GM21619 (cell line): Measurements from ENCODE around the gene CDKN2B.

Experiments used
- ATAC-seq: cut with Tn5 transposase; IDR thresholded peaks from one replicate; pipeline ENCODE4 v1.9.1; 2021; ENCODE audit not compliant: unreplicated experiment

CDKN2B gene

DNA sequence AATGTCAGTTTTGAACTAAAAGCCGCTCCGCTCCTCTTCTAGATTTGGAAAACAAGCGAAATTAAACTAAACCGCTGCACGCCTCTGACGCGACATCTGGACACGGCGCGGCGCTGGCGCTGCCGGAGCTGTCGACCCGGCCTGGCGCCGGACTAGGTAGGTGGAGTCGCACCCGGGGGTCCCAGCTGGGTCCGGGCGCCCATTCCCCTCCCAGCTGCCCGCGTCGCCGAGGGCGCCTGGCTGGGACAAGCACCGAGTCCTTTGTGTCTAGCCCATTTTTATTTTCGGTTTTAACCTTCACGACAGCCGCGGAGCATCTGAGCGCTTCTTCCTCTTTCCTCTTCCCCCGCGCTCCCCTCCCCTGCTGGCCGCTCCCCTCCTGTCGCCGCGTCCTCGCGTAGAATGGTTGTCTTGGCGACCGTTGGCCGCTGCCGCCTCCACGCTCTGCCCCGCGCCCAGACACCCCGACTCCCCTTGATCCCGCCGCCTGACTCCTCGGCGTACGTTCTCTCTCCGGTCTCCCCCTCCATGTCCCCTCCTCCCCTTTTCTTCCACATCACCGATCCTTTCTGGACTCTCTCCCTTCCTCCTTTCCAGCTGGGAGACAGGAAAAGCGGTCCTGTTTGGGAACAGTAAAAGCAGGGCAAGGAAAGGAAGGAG is 14.0 kb downstream of the CDKN2B start:
- peak; percentile 85 for ATAC-seq

DNA sequence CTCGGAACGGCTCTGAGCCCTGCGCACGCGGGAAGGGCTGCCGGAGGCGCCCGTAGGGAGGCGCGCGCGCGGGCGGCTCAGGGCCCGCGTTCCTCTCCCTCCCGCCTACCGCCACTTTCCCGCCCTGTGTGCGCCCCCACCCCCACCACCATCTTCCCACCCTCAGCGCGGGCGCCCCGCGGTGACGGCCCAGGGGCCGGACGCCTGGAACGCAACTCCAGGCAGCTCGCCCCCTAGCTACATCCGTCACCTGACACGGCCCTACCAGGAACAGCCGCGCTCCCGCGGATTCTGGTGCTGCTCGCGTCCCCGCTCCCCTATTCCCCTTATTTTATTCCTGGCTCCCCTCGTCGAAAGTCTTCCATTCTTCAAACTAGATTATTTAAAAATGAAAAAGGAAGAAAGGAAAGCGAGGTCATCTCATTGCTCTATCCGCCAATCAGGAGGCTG is 14.5 kb downstream of the CDKN2B start, which contains the start of gene CDKN2B-AS1:
CDKN2B-AS1 (plus strand) TSS at position 236 of the 450 bp plus-strand sequence.
- peak; percentile 38 for ATAC-seq

DNA sequence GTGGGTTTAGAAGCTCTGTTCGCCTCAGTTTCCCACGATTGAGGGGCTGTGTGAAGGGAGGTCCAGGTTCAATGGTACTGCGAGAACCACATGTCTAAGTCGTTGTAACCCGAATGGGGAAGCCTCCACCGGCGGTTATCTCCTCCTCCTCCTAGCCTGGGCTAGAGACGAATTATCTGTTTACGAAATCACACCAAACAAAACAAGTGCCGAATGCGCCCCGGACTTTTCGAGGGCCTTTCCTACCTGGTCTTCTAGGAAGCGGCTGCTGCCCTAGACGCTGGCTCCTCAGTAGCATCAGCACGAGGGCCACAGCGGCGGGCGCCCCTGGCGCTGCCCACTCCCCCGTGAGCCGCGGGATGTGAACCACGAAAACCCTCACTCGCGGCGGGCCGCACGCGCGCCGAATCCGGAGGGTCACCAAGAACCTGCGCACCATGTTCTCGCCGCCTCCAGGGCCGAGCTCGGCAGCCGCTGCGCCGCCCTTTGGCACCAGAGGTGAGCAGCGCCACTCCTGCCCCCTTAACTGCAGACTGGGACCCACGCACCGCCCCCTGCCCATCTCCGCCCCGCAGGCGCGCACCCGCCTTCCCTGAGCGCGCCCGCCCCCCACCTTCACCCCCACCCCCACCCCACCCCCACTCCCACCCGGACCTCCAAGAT is 15.1 kb downstream of the CDKN2B start, which contains the start of gene CDKN2A:
CDKN2A (minus strand) TSS at position 500 of the 663 bp plus-strand sequence.
- ATAC-seq, result peak; percentile 31

DNA sequence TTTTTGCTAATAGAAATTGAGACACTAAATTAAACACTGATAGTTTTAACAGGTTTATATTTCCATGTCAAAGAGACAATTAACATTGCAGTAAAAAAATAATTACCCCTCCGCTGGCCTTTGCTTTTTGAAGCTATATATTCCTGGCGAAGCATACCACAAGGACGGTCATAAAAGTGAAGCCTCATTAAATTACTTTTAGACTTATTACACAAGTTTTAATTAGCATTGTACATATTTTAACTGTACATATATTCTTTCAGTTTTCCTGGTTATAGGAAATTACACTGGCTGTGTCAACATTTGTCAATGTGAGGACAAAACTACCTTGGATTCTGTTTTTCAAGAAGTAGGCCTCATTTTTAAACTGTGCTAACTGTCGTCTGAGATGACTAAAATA is 16.1 kb downstream of the CDKN2B start:
- no peak for ATAC-seq

DNA sequence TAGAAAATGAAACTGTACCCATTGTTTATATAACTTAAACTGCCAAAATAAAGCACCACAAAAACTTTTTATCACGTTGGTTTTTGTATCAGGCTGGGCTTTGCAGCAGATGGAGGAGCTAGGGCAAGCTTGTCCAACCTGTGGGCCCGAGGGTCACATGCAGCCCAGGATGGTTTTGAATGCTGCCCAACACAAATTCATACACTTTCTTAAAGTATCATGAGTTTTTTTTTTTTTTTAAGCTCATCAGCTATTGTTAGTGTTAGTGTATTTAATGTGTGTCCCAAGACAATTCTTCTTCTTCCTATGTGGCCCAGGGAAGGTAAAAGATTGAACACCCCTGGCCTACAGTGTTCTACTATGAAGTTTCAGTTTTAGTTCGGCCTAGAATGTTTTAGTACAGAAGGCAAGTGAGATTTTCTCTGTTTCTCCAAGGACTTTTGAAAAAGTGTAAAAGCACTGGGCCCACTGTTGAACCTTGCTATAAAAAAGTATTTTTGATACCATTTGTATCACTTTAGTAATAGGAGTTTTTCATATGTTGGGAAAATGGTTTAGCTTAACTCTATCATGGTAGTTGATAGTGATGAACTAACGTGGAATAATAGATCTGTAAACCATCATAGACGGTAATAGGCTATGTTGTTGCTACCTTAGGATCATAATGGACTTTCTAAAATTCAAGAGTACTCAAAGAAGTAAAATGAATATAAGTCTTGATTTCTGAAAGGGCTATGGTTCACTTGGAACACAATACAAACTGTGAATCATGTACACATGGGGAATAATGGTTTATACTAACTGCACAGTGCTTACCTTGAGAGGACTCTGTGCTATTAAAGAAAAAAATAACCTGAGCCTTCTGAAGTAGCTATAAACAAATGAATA is 17.8 kb downstream of the CDKN2B start:
- ATAC-seq, result no peak

DNA sequence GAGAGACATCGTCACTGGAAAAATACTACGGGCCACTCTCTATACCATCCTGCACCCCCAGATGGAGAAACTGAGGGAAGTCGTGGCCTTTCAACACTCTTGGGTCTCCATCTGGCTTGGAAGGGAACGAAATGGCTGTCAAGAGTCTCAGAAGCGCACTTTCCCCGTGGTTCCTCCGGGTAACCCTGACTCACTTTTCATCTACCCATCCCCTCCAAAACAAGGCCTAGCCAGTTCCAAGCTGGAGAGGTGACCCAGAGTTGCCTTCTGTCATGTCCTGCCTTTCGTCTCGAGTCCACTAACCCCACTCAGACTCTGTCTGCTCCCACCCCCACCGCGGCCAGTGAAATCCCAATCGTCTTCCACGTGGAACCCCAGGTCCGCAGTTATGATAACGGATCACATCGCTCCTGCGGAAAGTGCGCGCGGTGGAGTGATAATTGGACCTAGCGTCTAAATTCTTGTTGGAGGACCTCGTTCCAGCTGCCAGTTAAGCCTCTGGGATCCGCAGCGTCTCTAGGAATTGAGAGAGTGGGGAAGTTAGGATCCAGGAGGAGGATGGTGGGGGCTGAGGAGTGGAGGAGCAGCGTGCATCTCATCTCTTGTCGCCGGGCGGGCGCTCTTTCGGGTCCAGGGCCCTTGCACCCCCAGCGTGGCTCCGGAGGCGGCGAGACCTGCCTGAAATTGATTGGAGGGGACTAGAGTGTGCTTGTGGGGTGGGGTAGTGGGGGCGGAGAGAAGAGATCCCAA is 19.5 kb downstream of the CDKN2B start:
- no peak for ATAC-seq

DNA sequence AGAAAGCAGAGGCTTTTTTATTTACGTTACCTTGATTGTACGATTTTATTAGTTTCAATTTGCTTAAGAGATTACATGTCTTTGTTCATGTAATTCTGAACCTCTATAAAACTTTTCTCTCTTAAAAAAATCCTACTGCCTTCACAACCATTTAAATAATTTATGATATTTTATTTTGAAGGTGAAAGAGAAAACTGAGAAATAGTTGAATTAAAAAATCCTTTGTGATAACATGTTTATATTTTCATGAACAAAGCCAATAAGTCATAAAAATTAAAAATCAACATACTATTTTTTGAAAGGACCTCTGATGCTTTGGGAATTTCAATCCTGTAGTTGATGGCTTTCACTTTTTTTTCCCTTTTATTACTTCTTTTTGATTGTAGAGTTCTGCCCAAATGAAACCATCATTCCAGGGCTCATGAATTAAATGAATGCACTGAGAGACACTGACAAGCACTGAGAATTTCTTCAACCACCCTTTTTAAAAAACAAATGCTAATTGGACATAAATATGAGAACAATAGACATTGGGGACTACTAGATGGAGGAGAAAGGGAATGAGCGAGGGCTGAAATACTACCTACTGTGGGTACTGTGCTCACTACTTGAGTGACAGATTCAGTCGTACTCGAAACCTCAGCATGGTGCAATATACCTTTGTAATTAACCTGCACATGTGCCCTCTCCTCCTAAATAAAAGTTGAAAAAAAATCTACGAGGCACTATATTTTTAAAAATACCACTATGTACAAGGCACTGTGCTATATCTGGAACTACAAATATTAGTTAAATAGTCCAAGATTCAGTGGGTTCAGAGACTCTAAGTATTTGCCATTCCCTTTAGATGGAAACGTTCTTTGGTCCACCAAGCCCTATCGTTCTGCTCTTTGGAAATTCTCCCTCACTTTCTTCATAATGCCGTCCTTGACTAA is 20.8 kb downstream of the CDKN2B start:
- no peak for ATAC-seq

DNA sequence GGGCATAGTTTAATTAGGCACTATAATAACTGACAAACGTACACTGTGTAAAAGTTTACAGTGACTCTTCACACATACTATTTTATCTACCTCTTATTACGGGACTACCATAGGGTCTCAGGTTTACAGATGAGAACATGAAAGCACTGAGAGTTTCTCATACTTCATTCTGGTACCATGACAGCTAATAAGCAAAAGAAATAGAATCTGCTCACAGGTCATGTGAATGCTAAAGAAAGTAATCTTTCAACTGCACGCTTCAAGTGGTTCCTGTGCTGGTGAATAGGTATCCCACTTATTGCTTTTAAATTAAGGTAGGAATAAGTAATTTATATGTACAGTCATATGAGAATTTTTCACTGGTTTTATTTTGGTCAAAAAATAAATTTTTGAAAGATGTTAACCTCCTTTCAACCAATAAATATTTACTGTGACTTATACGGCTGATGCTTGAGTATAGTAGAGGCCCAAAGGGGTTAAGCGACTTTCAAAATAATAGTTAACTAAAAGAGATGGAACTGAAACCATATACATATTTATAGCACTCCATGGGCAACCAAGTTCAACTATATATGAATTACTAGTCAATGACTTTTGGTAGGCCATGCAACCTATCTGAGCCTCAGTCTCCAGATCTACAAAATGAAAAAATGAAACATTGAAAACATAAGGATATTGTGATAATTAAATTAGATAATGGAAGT is 23.0 kb downstream of the CDKN2B start:
- ATAC-seq, result peak; percentile 60

DNA sequence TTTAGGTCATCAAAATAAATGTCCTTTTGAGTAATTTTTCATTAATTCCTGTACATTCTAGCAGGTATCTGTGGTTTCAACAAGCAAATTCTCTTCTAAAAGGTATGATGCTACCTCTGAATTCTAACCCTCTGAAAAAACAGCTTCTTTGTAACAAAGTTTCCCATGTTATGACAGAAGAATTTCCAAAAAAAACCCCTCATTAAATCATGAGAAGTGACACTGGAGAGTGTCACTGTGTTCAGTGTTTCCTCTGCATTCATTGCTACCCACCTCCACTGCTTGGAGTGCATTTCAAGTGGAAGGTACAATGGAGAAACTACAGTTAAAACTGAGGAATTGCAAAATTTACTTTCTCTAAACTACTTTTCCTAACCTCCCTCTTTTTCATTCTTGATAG is 25.0 kb downstream of the CDKN2B start:
- no peak for ATAC-seq

DNA sequence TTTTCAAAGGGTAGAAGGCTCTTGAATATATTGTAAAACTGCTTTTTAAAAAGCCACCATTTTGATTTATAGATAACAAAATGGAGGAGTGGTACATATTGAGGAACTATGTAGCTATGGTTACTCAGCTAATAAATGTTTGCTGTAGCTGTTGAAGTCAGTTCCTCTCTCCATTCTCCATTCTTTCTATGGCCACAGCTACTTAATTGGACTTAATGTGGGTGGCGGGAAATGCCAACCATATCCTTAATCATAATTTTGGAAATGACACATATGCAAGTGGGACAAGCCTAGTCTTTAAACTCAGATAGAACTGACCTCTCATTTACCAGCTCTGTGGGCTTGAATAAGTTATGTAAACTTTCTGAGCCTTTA is 25.6 kb downstream of the CDKN2B start:
- ATAC-seq, result no peak

DNA sequence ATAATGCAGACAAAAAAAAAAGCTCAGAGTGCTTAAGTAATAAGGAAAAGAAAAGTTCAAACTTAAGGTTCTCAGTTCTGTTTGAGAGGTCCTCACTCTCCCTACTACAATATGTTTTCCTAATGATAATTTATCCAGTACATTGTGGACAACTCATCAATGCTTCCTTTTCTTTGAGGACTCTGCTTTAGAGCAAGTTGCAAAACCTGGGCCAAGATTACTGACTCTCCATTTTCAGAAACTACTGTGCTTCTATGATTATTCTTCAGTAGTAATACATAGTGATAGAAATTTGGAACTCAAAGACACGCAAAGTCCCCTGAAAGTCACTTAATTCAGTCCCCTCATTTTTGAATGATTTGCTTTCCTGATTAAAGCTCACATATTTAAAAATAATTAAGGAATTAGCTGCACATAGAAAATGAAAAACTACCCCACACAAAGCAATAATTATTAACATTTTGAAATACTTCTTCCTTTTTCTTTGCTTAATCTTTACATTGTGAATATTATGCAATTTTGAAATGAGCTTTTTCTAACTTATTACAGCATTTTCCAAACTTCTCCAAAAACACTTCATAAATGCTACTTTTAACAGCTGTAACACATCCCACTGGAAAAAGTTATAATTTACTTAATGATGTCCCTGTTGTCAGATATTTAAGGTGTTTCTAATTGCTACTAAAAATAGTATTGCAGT is 26.1 kb downstream of the CDKN2B start:
- ATAC-seq, result no peak

DNA sequence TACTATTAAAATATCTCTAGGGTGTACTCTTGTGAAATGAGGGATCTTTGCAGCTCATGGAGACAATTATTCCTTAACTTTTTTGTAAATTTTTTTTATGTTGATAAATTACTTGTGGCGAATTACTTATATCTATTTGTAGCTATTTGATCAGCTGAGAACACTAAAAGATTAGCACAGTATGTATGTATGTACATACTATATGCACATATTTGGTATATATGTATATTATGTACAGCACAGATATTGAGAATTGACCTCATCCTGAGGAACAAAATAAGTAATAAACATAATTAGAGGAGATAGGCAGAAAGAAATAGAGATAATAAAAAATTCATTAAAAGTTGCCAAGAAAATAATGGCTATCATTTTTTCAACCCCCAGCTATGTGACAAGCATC is 26.7 kb downstream of the CDKN2B start:
- no peak for ATAC-seq

DNA sequence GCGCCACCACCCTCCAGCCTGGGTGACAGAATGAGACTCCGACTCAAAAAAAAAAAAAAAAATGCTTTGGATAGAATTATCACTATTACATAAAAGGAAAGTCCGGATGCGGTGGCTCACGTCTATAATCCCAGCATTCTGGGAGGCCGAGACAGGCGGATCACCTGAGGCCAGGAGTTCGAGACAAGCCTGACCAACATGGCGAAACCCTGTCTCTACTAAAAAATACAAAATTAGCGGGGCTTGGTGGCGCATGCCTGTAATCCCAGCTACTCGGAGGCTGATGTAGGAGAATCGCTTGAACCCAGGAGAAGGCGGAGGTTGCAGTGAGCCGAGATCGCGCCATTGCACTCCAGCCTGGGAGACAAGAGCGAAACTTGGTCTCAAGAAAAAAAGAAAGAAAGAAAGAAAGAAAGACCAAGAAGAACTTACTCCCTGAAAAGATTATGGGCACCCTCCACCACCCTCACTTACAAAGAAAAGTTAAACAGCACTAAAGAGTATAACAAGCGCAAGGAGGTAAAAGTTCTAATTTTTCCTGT is 32.7 kb downstream of the CDKN2B start:
- no peak for ATAC-seq

DNA sequence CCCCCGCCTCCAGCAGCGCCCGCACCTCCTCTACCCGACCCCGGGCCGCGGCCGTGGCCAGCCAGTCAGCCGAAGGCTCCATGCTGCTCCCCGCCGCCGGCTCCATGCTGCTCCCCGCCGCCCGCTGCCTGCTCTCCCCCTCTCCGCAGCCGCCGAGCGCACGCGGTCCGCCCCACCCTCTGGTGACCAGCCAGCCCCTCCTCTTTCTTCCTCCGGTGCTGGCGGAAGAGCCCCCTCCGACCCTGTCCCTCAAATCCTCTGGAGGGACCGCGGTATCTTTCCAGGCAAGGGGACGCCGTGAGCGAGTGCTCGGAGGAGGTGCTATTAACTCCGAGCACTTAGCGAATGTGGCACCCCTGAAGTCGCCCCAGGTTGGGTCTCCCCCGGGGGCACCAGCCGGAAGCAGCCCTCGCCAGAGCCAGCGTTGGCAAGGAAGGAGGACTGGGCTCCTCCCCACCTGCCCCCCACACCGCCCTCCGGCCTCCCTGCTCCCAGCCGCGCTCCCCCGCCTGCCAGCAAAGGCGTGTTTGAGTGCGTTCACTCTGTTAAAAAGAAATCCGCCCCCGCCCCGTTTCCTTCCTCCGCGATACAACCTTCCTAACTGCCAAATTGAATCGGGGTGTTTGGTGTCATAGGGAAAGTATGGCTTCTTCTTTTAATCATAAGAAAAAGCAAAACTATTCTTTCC is 34.2 kb downstream of the CDKN2B start:
- ATAC-seq, result peak; percentile 53

DNA sequence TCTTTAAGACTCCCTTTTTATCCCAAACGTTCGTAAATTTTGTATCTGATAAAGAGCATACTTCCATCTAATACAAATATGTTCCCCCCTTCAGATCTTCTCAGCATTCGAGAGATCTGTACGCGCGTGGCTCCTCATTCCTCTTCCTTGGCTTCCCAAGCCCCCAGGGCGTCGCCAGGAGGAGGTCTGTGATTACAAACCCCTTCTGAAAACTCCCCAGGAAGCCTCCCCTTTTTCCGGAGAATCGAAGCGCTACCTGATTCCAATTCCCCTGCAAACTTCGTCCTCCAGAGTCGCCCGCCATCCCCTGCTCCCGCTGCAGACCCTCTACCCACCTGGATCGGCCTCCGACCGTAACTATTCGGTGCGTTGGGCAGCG is 34.8 kb downstream of the CDKN2B start:
- no peak for ATAC-seq

DNA sequence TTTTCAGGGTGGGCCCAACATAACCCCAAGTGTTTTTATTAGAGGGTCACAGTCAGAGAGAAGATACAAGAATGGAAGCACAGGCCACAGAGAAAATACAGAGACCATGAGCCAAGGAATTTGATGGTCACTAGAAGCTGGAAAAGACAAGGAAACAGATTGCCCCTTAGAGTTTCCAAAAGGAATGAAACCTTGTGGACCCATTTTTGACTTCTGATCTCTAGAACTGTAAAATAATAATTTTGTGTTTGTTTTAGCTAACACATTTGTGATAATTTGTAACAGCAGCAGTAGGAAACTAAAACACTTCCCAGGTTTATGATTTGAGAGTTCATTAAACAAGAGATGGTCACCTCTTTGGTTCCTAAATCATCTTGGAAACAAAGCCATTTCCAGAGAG is 36.7 kb downstream of the CDKN2B start:
- ATAC-seq, result no peak

DNA sequence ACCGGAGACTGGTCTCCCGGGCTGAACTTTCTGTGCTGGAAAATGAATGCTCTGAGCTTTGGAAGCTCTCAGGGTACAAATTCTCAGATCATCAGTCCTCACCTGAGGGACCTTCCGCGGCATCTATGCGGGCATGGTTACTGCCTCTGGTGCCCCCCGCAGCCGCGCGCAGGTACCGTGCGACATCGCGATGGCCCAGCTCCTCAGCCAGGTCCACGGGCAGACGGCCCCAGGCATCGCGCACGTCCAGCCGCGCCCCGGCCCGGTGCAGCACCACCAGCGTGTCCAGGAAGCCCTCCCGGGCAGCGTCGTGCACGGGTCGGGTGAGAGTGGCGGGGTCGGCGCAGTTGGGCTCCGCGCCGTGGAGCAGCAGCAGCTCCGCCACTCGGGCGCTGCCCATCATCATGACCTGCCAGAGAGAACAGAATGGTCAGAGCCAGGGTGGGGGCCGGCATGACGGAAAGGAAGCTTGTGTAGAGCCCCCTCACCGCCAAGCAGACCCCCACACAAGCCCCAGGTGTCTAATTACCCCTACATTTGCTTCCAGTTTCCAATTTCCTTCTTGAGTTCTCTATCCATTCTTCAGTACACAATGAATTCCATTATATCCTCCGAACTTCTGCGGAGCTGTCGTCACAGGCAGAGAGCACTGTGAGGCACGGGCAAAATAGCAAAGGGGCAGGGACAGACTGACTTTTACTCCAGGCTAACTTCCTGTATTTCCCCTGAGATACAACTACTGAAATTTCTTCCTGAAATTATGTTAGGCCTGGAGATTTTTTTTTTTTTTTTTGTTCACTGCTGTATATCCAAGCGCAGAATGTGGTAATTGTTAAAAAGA is 38.1 kb downstream of the CDKN2B start:
- no peak for ATAC-seq
